ENCODE measurements around the gene MYH4.

DNA sequence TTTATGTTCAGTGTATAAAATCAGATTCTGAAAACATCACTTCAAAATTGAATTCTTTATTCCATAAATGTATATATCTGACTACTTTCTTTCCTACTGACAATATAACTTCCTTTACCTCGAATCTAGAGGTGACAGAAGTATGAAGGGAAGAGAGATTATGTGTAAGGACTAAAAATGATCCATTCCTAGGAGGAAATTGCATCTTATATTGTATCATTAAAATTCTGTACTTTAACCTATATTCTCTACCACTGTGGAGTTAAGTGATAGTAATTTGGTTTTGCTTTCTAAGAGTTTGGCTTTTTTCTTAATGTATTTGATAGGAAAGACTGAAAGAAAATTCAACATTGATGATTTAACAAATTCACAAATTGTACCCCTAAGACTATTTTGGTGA lies 11.4 kb downstream of the MYH4 start:
- TF ChIP-seq, protein P1, sequence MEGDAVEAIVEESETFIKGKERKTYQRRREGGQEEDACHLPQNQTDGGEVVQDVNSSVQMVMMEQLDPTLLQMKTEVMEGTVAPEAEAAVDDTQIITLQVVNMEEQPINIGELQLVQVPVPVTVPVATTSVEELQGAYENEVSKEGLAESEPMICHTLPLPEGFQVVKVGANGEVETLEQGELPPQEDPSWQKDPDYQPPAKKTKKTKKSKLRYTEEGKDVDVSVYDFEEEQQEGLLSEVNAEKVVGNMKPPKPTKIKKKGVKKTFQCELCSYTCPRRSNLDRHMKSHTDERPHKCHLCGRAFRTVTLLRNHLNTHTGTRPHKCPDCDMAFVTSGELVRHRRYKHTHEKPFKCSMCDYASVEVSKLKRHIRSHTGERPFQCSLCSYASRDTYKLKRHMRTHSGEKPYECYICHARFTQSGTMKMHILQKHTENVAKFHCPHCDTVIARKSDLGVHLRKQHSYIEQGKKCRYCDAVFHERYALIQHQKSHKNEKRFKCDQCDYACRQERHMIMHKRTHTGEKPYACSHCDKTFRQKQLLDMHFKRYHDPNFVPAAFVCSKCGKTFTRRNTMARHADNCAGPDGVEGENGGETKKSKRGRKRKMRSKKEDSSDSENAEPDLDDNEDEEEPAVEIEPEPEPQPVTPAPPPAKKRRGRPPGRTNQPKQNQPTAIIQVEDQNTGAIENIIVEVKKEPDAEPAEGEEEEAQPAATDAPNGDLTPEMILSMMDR (IDR thresholded peaks at IDR 0.05; ENCODE audit: low read depth, low read length) = no peak
- no peak for TF ChIP-seq EZH2phosphoT487 (IDR thresholded peaks at IDR 0.05; ENCODE audit: low read depth)
